ENCODE results near the gene ADNP2.

ADNP2 gene

DNA sequence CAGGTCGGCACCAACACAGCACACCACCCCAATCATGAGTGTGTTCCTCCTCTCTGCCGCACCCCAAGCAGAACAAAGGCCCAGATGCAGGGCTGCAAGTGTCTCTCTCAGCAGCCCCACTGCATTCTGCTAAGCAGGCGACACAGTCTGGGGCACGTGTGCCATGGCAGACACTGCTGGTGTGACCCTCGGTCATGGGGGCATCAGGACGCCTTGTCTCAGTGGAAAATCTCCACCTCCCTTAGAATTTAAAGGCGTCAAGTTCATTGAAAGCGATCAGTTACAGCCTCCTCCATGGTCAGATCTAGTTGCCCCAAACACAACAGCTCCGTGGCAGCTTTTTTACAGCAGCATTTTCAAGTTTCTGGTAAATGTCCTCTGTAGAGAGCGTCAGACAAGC is 57.2 kb downstream of the ADNP2 start:
- H3K4me3 ChIP-seq (ENCODE audit: low read depth, low read length), result no peak overlapping the region
- no peak for DNase-seq (ENCODE audit: low read depth)
- TF ChIP-seq POLR2A (IDR thresholded peaks at IDR 0.05; ENCODE audit: extremely low read depth, insufficient read length) (no peak), MYC (IDR thresholded peaks at IDR 0.05; ENCODE audit: low read depth, low read length) (no peak), CTCF (IDR thresholded peaks at IDR 0.05; ENCODE audit: low read depth, low read length) (no peak)
- TF ChIP-seq, protein P1, sequence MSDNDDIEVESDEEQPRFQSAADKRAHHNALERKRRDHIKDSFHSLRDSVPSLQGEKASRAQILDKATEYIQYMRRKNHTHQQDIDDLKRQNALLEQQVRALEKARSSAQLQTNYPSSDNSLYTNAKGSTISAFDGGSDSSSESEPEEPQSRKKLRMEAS (IDR thresholded peaks at IDR 0.05; ENCODE audit: low read depth, low read length), result no peak

DNA sequence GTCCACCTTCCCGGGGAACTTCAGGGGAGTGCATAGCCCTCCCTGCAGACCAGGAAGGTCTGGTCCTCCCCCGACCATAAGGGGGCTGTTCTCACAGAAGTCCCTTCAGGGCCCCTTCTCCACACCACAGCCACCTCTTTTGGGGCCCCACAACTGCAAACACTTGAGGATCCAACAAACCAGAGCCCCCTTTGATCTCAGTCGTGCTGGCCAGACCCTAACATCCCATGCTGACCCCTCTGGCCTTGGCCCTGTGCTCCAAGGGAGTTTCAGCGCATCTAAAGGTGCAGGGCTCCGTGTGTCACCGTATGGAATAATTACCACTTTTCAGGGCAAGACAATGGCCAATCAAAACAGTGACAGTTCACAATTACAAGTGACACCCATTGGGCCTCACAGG is 57.7 kb downstream of the ADNP2 start:
- no peak for DNase-seq (ENCODE audit: low read depth)
- no peak for TF ChIP-seq MYC (IDR thresholded peaks at IDR 0.05; ENCODE audit: low read depth, low read length)
- no peak for TF ChIP-seq POLR2A (IDR thresholded peaks at IDR 0.05; ENCODE audit: extremely low read depth, insufficient read length)
- no peak for TF ChIP-seq CTCF (IDR thresholded peaks at IDR 0.05; ENCODE audit: low read depth, low read length)
- TF ChIP-seq, protein P1 (IDR thresholded peaks at IDR 0.05; ENCODE audit: low read depth, low read length), result no peak
- no peak overlapping the region for H3K4me3 ChIP-seq (ENCODE audit: low read depth, low read length)

GRCh38 chr18:80167331-80167730 is 58.3 kb downstream of the ADNP2 start:
- TF ChIP-seq, protein P1 (IDR thresholded peaks at IDR 0.05; ENCODE audit: low read depth, low read length), result no peak
- TF ChIP-seq CTCF (IDR thresholded peaks at IDR 0.05; ENCODE audit: low read depth, low read length), result no peak
- no peak for TF ChIP-seq POLR2A (IDR thresholded peaks at IDR 0.05; ENCODE audit: extremely low read depth, insufficient read length)
- no peak for TF ChIP-seq MYC (IDR thresholded peaks at IDR 0.05; ENCODE audit: low read depth, low read length)
- DNase-seq (ENCODE audit: low read depth), result no peak
- no peak overlapping the region for H3K4me3 ChIP-seq (ENCODE audit: low read depth, low read length)

DNA sequence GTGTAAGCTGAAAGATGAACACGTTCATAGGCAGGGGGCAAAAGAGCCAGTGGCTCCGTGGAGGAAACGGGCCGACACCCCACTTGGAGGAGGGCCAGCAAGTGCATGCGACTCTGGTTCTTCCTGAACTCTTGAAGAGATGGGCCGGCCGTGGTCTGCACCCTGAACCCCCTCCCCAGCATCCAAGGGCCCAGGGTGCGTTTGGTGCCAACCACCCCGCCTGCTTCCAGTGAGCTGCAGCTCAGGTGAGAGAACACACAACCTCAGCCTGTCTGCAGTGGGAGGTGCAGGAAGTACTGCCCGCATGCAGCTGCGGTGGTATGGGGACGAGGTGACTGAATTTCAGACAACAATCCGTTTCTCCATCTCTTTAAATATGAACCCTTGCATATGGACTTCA is 58.9 kb downstream of the ADNP2 start:
- H3K4me3 ChIP-seq (ENCODE audit: low read depth, low read length), result no peak overlapping the region
- TF ChIP-seq MYC (IDR thresholded peaks at IDR 0.05; ENCODE audit: low read depth, low read length) (no peak), POLR2A (IDR thresholded peaks at IDR 0.05; ENCODE audit: extremely low read depth, insufficient read length) (no peak)
- TF ChIP-seq, protein P1 (IDR thresholded peaks at IDR 0.05; ENCODE audit: low read depth, low read length), result no peak
- DNase-seq (ENCODE audit: low read depth), result no peak

- TF ChIP-seq MYC (IDR thresholded peaks at IDR 0.05; ENCODE audit: low read depth, low read length), result no peak
- TF ChIP-seq POLR2A (IDR thresholded peaks at IDR 0.05; ENCODE audit: extremely low read depth, insufficient read length), result no peak
- TF ChIP-seq, protein P1 (IDR thresholded peaks at IDR 0.05; ENCODE audit: low read depth, low read length), result no peak
- no peak for TF ChIP-seq CTCF (IDR thresholded peaks at IDR 0.05; ENCODE audit: low read depth, low read length)
- DNase-seq (ENCODE audit: low read depth), result no peak
- H3K4me3 ChIP-seq (ENCODE audit: low read depth, low read length), result no peak overlapping the region
Observed at GRCh38 chr18:80168346-80168745, 59.3 kb downstream of the ADNP2 start.

GRCh38 chr18:80168982-80169381 is 59.9 kb downstream of the ADNP2 start:
- DNase-seq (ENCODE audit: low read depth), result no peak
- no peak overlapping the region for H3K4me3 ChIP-seq (ENCODE audit: low read depth, low read length)
- TF ChIP-seq CTCF (IDR thresholded peaks at IDR 0.05; ENCODE audit: low read depth, low read length) (no peak), MYC (IDR thresholded peaks at IDR 0.05; ENCODE audit: low read depth, low read length) (no peak), POLR2A (IDR thresholded peaks at IDR 0.05; ENCODE audit: extremely low read depth, insufficient read length) (no peak)
- TF ChIP-seq, protein P1 (IDR thresholded peaks at IDR 0.05; ENCODE audit: low read depth, low read length), result no peak

Data from NB4 (cell line).